ENCODE measurements around the gene SF1.

Gene SF1

GRCh38 chr11:64801561-64802369, 23.4 kb upstream of the SF1 start:
- no peak for DNase-seq (ENCODE audit: low read depth, low spot score)

GRCh38 chr11:64801158-64801464, 22.8 kb upstream of the SF1 start:
- DNase-seq (ENCODE audit: low read depth, low spot score), result no peak

- DNase-seq (ENCODE audit: low read depth, low spot score), result no peak
Measured at GRCh38 chr11:64800303-64801157, 22.2 kb upstream of the SF1 start.

GRCh38 chr11:64799623-64800302, 21.4 kb upstream of the SF1 start:
- no peak for DNase-seq (ENCODE audit: low read depth, low spot score)

GRCh38 chr11:64799256-64799622, 20.9 kb upstream of the SF1 start:
- no peak for DNase-seq (ENCODE audit: low read depth, low spot score)

GRCh38 chr11:64796757-64797541, 18.6 kb upstream of the SF1 start:
- no peak for DNase-seq (ENCODE audit: low read depth, low spot score)

GRCh38 chr11:64796047-64796756, 17.9 kb upstream of the SF1 start:
- DNase-seq (ENCODE audit: low read depth, low spot score), result no peak

- DNase-seq (ENCODE audit: low read depth, low spot score), result no peak
Measured at GRCh38 chr11:64794526-64794925, 16.2 kb upstream of the SF1 start.

- DNase-seq (ENCODE audit: low read depth, low spot score), result no peak
Measured at GRCh38 chr11:64793271-64794160, 15.2 kb upstream of the SF1 start.

GRCh38 chr11:64792482-64792881, 14.1 kb upstream of the SF1 start:
- DNase-seq (ENCODE audit: low read depth, low spot score), result no peak

GRCh38 chr11:64791781-64792291, 13.5 kb upstream of the SF1 start:
- DNase-seq (ENCODE audit: low read depth, low spot score), result no peak

GRCh38 chr11:64790205-64791095, 12.1 kb upstream of the SF1 start:
- no peak for DNase-seq (ENCODE audit: low read depth, low spot score)

- DNase-seq (ENCODE audit: low read depth, low spot score), result no peak
Measured at GRCh38 chr11:64789331-64790204, 11.2 kb upstream of the SF1 start.

- no peak for DNase-seq (ENCODE audit: low read depth, low spot score)
Measured at GRCh38 chr11:64788321-64789215, 10.2 kb upstream of the SF1 start.

- no peak for DNase-seq (ENCODE audit: low read depth, low spot score)
Measured at GRCh38 chr11:64787526-64788320, 9.4 kb upstream of the SF1 start.

- no peak for DNase-seq (ENCODE audit: low read depth, low spot score)
Measured at GRCh38 chr11:64786308-64786707, 8.0 kb upstream of the SF1 start.
